Ishikawa (cell line): Measurements from ENCODE around the gene TADA2A.

Experiments
- CEBPB ChIP-seq: IDR thresholded peaks from 2 replicates; pipeline ENCODE4 v1.6.1; 2012
- CREB1 ChIP-seq: IDR thresholded peaks from 2 replicates; pipeline ENCODE4 v1.6.1; 2012; ENCODE audit warnings: low read depth
- EGR1 ChIP-seq: IDR thresholded peaks from 2 replicates; pipeline ENCODE4 v1.6.1; 2012
- EP300 ChIP-seq: IDR thresholded peaks from 2 replicates; pipeline ENCODE4 v1.6.1; 2012; ENCODE audit warnings: borderline replicate concordance
- FOXM1 ChIP-seq: IDR thresholded peaks from 2 replicates; pipeline ENCODE4 v1.6.1; 2012; ENCODE audit warnings: low read depth, borderline replicate concordance
- NFIC ChIP-seq: IDR thresholded peaks from 2 replicates; pipeline ENCODE4 v1.6.1; 2012
- RAD21 ChIP-seq: IDR thresholded peaks from 2 replicates; pipeline ENCODE4 v1.6.1; 2012; ENCODE audit warnings: low read depth
- REST ChIP-seq: IDR thresholded peaks from 2 replicates; pipeline ENCODE4 v1.6.1; 2012; ENCODE audit warnings: low read depth, mild to moderate bottlenecking
- TAF1 ChIP-seq: IDR thresholded peaks from 2 replicates; pipeline ENCODE4 v1.6.1; 2012; ENCODE audit warnings: low read depth, mild to moderate bottlenecking
- TCF12 ChIP-seq: IDR thresholded peaks from 2 replicates; pipeline ENCODE4 v1.6.1; 2012; ENCODE audit warnings: low read depth
- TEAD4 ChIP-seq: IDR thresholded peaks from 2 replicates; pipeline ENCODE4 v1.6.1; 2012
- USF1 ChIP-seq: IDR thresholded peaks from 2 replicates; pipeline ENCODE4 v1.6.1; 2012
- YY1 ChIP-seq: IDR thresholded peaks from 2 replicates; pipeline ENCODE4 v1.6.1; 2012; ENCODE audit warnings: low read depth
- ZBTB7A ChIP-seq: IDR thresholded peaks from 2 replicates; pipeline ENCODE4 v1.6.1; 2012; ENCODE audit warnings: low read depth
- TF ChIP-seq, protein P1 (sequence below): IDR thresholded peaks from 2 replicates; pipeline ENCODE4 v1.6.1; 2012

TADA2A gene

GRCh38 chr17:37465069-37465616 lies 58.5 kb downstream of the TADA2A start:
- TF ChIP-seq TAF1 (no peak), CREB1 (no peak), USF1 (no peak), CEBPB (no peak), RAD21 (no peak), FOXM1 (no peak), YY1 (no peak), ZBTB7A (no peak), EP300 (no peak), REST (no peak), TEAD4 (no peak), EGR1 (no peak), TCF12 (no peak)
- TF ChIP-seq, protein P1, sequence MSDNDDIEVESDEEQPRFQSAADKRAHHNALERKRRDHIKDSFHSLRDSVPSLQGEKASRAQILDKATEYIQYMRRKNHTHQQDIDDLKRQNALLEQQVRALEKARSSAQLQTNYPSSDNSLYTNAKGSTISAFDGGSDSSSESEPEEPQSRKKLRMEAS: no peak

DNA sequence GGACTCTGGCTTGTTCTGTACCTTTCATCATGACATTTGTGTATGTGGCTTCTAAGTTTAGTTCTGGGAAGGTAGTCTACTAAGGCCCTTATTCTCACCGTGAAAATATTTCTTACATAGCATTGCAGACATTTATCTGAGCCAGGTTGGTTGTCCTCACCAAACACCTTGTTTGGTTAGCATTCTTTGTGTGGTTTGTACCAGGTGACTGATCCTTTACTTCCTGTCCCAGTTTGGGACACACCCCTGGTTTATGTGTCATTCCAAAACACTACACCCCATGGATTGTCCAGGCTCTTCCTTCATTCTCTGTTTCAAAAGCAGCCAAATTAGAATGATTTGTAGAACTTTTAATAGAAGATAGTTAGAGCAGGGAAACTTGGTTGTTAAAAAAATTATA lies 59.8 kb downstream of the TADA2A start:
- TF ChIP-seq TEAD4 (no peak), CEBPB (no peak), USF1 (no peak), REST (no peak), YY1 (no peak), EP300 (no peak), TAF1 (no peak), CREB1 (no peak), RAD21 (no peak), TCF12 (no peak), ZBTB7A (no peak), NFIC (no peak), FOXM1 (no peak), EGR1 (no peak)
- TF ChIP-seq, protein P1: no peak

DNA sequence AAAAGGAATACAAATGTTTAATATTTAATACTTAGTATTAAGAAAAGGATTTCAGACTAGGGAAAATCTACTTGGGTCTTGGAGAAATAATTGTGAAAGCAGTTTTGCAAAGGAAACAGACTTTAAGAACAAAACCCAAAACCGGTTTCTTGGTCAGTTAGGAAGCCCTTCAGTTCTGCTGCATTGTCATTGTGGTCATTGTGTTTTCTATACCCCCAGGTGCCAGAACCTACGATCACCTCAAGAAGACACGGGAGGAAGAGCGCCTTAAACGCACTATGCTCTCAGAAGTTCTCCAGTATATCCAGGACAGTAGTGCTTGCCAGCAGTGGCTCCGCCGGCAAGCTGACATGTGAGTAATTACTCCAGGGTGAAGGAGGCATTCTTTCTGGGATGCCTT lies 63.5 kb downstream of the TADA2A start:
- TF ChIP-seq, protein P1: no peak
- TF ChIP-seq CEBPB (no peak), REST (no peak)

- TF ChIP-seq REST: no peak
- TF ChIP-seq RAD21: no peak
- no peak for TF ChIP-seq TEAD4
- TF ChIP-seq NFIC: no peak
- no peak for TF ChIP-seq EGR1
- TF ChIP-seq YY1: no peak
- no peak for TF ChIP-seq CREB1
- TF ChIP-seq TAF1: no peak
- TF ChIP-seq EP300: no peak
- TF ChIP-seq USF1: no peak
- no peak for TF ChIP-seq CEBPB
- TF ChIP-seq, protein P1: no peak
- TF ChIP-seq TCF12: no peak
- no peak for TF ChIP-seq ZBTB7A
Observed at GRCh38 chr17:37475731-37476420, 69.2 kb downstream of the TADA2A start.
